ENCODE measurements around the gene BMPR1A.

DNA sequence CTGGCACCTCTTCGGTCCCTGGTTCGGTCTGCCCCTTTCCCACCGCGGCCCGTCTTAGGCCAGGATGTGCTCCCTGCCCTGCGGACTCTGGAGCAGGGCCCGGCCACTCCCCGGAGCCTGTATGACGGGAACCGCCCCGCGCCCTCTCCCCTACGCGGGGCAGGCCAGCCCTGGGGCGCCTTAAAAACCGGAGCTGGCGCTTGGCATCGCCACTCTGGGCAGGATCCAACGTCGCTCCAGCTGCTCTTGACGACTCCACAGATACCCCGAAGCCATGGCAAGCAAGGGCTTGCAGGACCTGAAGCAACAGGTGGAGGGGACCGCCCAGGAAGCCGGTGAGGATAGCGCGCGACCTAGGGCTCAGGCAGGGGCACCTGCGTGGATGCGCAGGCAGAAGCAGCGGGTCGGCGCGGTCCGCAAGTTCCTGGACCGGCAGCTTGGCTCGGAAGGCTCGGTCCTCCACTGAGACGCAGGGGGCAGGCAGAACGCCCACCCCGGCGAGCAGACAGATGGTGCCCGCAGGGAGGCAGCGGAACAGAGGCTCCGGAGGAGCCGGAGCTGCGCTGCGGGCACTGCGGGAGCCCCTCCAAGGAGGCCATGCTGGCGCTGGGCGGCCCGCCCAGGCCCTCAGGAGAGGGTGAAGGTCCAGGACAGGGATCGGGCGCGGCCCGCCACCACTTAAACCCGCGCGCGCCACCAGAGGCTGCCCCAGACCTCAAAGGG is 212.0 kb downstream of the BMPR1A start, which contains the start of gene ADIRF:
- TF ChIP-seq POLR2AphosphoS5 (IDR thresholded peaks at IDR 0.05): peak; percentile 75
- TF ChIP-seq, protein P1, sequence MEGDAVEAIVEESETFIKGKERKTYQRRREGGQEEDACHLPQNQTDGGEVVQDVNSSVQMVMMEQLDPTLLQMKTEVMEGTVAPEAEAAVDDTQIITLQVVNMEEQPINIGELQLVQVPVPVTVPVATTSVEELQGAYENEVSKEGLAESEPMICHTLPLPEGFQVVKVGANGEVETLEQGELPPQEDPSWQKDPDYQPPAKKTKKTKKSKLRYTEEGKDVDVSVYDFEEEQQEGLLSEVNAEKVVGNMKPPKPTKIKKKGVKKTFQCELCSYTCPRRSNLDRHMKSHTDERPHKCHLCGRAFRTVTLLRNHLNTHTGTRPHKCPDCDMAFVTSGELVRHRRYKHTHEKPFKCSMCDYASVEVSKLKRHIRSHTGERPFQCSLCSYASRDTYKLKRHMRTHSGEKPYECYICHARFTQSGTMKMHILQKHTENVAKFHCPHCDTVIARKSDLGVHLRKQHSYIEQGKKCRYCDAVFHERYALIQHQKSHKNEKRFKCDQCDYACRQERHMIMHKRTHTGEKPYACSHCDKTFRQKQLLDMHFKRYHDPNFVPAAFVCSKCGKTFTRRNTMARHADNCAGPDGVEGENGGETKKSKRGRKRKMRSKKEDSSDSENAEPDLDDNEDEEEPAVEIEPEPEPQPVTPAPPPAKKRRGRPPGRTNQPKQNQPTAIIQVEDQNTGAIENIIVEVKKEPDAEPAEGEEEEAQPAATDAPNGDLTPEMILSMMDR (IDR thresholded peaks at IDR 0.05): peak in 2 of 4 experiments; percentile 4 to 15
- TF ChIP-seq POLR2A (IDR thresholded peaks at IDR 0.05): peak; percentile 55
